ENCODE data around the gene KIAA0513.

KIAA0513 gene

GRCh38 chr16:85123891-85124635, 96.5 kb downstream of the KIAA0513 start:
- DNase-seq: no peak

DNA sequence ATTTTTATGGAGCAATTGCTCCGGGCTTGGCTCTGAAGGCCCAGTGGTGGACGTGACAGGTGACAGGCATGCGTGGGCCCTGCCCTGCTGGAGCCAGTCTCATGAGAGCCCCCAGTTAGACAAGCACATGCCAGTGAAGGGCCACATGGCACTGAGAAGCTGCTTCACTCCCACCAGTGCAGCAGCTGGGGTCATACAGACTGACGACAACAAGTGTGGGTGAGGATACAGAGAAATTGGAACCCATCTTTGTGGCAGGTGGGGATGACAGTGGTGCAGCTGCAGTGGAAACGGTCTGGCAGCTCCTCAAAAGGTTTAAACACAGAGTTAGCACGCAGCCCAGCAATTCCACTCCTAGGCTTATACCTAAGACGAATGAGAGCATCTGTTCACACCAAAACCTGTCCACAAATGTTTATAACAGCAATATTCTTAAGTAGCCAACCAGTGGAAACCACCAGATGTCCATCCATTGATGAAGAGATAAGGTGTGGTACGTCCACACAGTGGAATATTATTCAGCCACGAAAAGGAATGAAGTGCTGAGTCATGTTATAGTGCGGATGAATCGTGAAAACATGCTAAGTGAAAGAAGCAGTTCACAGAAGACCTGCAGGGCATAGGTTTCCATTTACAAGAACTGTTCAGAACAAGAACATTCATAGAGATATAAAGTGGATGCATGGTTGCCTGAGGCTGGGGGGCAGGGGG, 97.2 kb downstream of the KIAA0513 start:
- DNase-seq: no peak

GRCh38 chr16:85125570-85126393, 98.2 kb downstream of the KIAA0513 start:
- DNase-seq: no peak

- DNase-seq: no peak
Measured at GRCh38 chr16:85126394-85126704, 98.8 kb downstream of the KIAA0513 start.

GRCh38 chr16:85126705-85127378, 99.2 kb downstream of the KIAA0513 start:
- no peak for DNase-seq

DNA sequence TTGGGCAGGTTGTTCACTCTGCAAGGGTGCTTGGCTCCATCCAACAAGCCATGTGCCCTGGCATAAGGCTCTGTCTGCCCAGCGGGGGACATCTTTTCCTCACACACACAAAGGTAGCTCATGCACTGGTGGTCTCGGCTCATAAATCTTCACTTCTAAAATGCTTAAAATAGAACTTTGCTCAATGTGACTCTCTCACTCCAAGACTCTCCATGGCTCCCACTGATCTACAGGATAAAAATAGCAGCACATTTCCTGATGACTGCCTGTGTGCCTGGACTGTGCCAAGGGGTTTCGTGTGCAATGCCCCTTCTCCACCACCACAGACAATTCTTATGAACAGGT, 99.8 kb downstream of the KIAA0513 start:
- no peak for DNase-seq

GRCh38 chr16:85128079-85128837, 100.7 kb downstream of the KIAA0513 start:
- no peak for DNase-seq

- DNase-seq: no peak
Measured at GRCh38 chr16:85129876-85130704, 102.5 kb downstream of the KIAA0513 start.

DNA sequence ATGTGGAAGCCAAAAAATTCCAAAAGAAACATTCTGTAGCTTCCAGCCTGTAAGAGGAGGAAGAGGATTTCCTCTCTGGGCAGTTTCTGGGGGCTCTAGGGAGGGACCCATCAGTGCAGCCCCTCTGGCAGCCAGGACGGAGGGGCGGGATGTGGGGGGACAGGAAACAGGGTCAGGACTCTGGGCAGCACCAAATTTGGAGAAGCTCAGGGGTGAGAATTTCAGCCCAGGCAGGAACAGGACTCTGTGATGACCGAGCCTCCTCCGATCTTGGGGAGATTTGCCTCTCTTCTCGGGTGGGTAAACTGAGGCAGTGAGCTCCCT, 103.1 kb downstream of the KIAA0513 start:
- no peak for DNase-seq

GRCh38 chr16:85132456-85133289, 105.1 kb downstream of the KIAA0513 start:
- no peak for DNase-seq

- DNase-seq: no peak
Measured at GRCh38 chr16:85133290-85133599, 105.7 kb downstream of the KIAA0513 start.

GRCh38 chr16:85134076-85134788, 106.6 kb downstream of the KIAA0513 start:
- DNase-seq: no peak

GRCh38 chr16:85134789-85135142, 107.2 kb downstream of the KIAA0513 start:
- no peak for DNase-seq

DNA sequence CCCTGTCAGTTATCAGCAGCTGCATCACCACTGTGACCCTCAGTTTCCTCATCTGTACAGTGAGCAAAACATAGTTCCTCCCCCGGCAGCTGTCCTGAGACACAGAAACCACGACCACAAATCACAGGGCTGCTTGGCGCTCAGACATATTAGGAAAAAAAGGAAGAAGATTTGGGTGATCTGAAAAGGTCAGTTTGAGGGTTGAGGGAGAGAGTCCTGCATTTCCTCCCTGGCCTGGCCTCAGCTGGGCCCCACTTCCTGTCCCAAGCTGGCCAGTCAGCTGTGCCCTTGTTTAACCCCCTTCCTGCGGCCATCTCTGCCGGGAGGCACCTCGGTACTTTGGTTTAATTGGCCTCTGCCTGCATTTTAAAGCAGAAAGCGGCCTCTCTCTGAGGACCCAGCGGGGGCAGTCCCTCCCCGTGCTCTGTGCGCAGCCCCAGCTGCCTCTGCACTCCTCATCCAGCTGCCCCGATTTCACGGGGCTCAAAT, 108.7 kb downstream of the KIAA0513 start:
- DNase-seq: no peak

- DNase-seq: no peak
Measured at GRCh38 chr16:85136702-85137322, 109.2 kb downstream of the KIAA0513 start.

DNA sequence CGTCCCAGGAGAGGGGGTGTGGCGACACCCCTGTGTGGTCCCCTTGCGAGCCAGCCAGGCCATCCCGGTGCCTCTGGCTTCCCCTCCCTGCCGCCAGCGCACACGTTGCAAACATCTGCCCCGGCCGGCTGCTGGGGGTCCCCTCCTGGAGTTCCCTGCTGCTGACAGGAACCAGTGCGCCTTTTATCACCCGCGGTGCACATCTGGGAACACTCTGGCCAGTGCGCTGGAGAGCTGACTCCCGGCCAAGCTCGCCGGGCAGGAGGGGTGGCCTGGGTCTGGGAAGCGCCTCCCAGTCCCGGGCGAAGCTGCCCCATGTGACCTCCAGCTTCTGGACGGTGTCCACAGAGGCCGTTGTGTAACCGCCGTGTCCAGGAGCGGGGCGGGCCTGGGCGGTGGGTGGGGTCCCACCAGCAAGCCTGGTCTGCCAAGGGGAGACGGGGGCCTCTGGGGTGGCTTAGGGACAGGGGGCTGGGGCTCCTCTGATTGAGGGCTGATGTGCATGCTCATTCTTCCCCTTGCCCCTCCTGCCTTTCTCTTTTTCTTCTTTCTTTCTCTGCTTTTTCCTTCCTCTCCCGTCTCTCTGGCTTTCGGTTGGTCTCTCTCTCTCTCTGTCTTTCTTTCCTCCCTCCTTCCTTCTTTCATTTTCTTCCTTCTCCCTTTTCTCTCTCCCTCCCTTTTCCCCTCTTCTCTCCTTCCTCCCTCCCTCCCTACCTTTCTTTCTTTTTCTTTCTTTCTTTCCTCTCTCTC, 109.9 kb downstream of the KIAA0513 start:
- no peak for DNase-seq

- no peak for DNase-seq
Measured at GRCh38 chr16:85138073-85138824, 110.7 kb downstream of the KIAA0513 start.

Data from NCI-H345 (cell line).